ENCODE measurements around the gene VN1R5.
"Not testable (repeated sequence)": the region's sequence is repeated elsewhere in the genome, so short reads cannot be mapped to it uniquely, and the experiment has no call there.

Gene VN1R5

GRCh38 chr1:247274605-247275256 is 18.9 kb downstream of the VN1R5 start:
- Histone ChIP-seq H3K4me3 (ENCODE audit: low read length) (no peak overlapping the region), H3K9me3 (ENCODE audit: control insufficient read depth, low read depth, low read length) (peaks cover 9% of the 10 kb centered on the region), H3K36me3 (ENCODE audit: control insufficient read depth, low read depth, low read length) (no peaks in the 10 kb centered on the region), H3K27ac (ENCODE audit: low read length) (no peak overlapping the region), H3K27me3 (ENCODE audit: control insufficient read depth, insufficient read depth, low read length) (no peaks in the 10 kb centered on the region), H3K4me1 (ENCODE audit: control insufficient read depth, low read depth, low read length) (no peaks in the 10 kb centered on the region), H3K9ac (ENCODE audit: low read length) (no peak overlapping the region)

- H3K9ac ChIP-seq (ENCODE audit: low read length) = no peak overlapping the region
- no peak overlapping the region for H3K27ac ChIP-seq (ENCODE audit: low read length)
- H3K4me1 ChIP-seq (ENCODE audit: control insufficient read depth, low read depth, low read length) = peaks cover 6% of the 10 kb centered on the region
- H3K36me3 ChIP-seq (ENCODE audit: control insufficient read depth, low read depth, low read length) = no peaks in the 10 kb centered on the region
- no peaks in the 10 kb centered on the region for H3K9me3 ChIP-seq (ENCODE audit: control insufficient read depth, low read depth, low read length)
- no peak overlapping the region for H3K4me3 ChIP-seq (ENCODE audit: low read length)
- H3K27me3 ChIP-seq (ENCODE audit: control insufficient read depth, insufficient read depth, low read length) = no peaks in the 10 kb centered on the region
Observed at GRCh38 chr1:247277191-247277590, 21.3 kb downstream of the VN1R5 start.

- H3K4me3 ChIP-seq (ENCODE audit: low read length) = no peak overlapping the region
- no peak overlapping the region for H3K27ac ChIP-seq (ENCODE audit: low read length)
- H3K9ac ChIP-seq (ENCODE audit: low read length) = no peak overlapping the region
- no peaks in the 10 kb centered on the region for H3K9me3 ChIP-seq (ENCODE audit: control insufficient read depth, low read depth, low read length)
- no peaks in the 10 kb centered on the region for H3K27me3 ChIP-seq (ENCODE audit: control insufficient read depth, insufficient read depth, low read length)
- no peaks in the 10 kb centered on the region for H3K36me3 ChIP-seq (ENCODE audit: control insufficient read depth, low read depth, low read length)
- peaks cover 6% of the 10 kb centered on the region for H3K4me1 ChIP-seq (ENCODE audit: control insufficient read depth, low read depth, low read length)
Observed at GRCh38 chr1:247281001-247281574, 25.2 kb downstream of the VN1R5 start.

- no peak overlapping the region for H3K27ac ChIP-seq (ENCODE audit: low read length)
- H3K27me3 ChIP-seq (ENCODE audit: control insufficient read depth, insufficient read depth, low read length) = no peaks in the 10 kb centered on the region
- no peak overlapping the region for H3K4me3 ChIP-seq (ENCODE audit: low read length)
- peaks cover 10% of the 10 kb centered on the region for H3K4me1 ChIP-seq (ENCODE audit: control insufficient read depth, low read depth, low read length)
- H3K36me3 ChIP-seq (ENCODE audit: control insufficient read depth, low read depth, low read length) = no peaks in the 10 kb centered on the region
- H3K9ac ChIP-seq (ENCODE audit: low read length) = no peak overlapping the region
- H3K9me3 ChIP-seq (ENCODE audit: control insufficient read depth, low read depth, low read length) = no peaks in the 10 kb centered on the region
Observed at GRCh38 chr1:247286134-247286670, 30.3 kb downstream of the VN1R5 start.

- no peaks in the 10 kb centered on the region for H3K27me3 ChIP-seq (ENCODE audit: control insufficient read depth, insufficient read depth, low read length)
- no peaks in the 10 kb centered on the region for H3K9me3 ChIP-seq (ENCODE audit: control insufficient read depth, low read depth, low read length)
- H3K27ac ChIP-seq (ENCODE audit: low read length) = no peak overlapping the region
- peaks cover 13% of the 10 kb centered on the region for H3K4me1 ChIP-seq (ENCODE audit: control insufficient read depth, low read depth, low read length)
- no peaks in the 10 kb centered on the region for H3K36me3 ChIP-seq (ENCODE audit: control insufficient read depth, low read depth, low read length)
- no peak overlapping the region for H3K4me3 ChIP-seq (ENCODE audit: low read length)
- H3K9ac ChIP-seq (ENCODE audit: low read length) = no peak overlapping the region
Observed at GRCh38 chr1:247287460-247287859, 31.6 kb downstream of the VN1R5 start.

GRCh38 chr1:247288341-247288740 is 32.5 kb downstream of the VN1R5 start:
- H3K9me3 ChIP-seq (ENCODE audit: control insufficient read depth, low read depth, low read length) = no peaks in the 10 kb centered on the region
- no peaks in the 10 kb centered on the region for H3K27me3 ChIP-seq (ENCODE audit: control insufficient read depth, insufficient read depth, low read length)
- peaks cover 22% of the 10 kb centered on the region for H3K4me1 ChIP-seq (ENCODE audit: control insufficient read depth, low read depth, low read length)
- no peak overlapping the region for H3K27ac ChIP-seq (ENCODE audit: low read length)
- no peaks in the 10 kb centered on the region for H3K36me3 ChIP-seq (ENCODE audit: control insufficient read depth, low read depth, low read length)
- H3K9ac ChIP-seq (ENCODE audit: low read length) = no peak overlapping the region
- no peak overlapping the region for H3K4me3 ChIP-seq (ENCODE audit: low read length)

- not testable (repeated sequence) for H3K9me3 ChIP-seq (ENCODE audit: control insufficient read depth, low read depth, low read length); H3K27me3 ChIP-seq (ENCODE audit: control insufficient read depth, insufficient read depth, low read length); H3K27ac ChIP-seq (ENCODE audit: low read length); H3K9ac ChIP-seq (ENCODE audit: low read length); H3K36me3 ChIP-seq (ENCODE audit: control insufficient read depth, low read depth, low read length); H3K4me3 ChIP-seq (ENCODE audit: low read length)
- H3K4me1 ChIP-seq (ENCODE audit: control insufficient read depth, low read depth, low read length) = peaks cover 30% of the 10 kb centered on the region
Observed at GRCh38 chr1:247289274-247289892, 33.5 kb downstream of the VN1R5 start.

- Histone ChIP-seq H3K4me1 (ENCODE audit: control insufficient read depth, low read depth, low read length) (peaks cover 41% of the 10 kb centered on the region), H3K27ac (ENCODE audit: low read length) (no peak overlapping the region), H3K36me3 (ENCODE audit: control insufficient read depth, low read depth, low read length) (no peaks in the 10 kb centered on the region), H3K4me3 (ENCODE audit: low read length) (no peak overlapping the region), H3K9ac (ENCODE audit: low read length) (no peak overlapping the region), H3K27me3 (ENCODE audit: control insufficient read depth, insufficient read depth, low read length) (no peaks in the 10 kb centered on the region), H3K9me3 (ENCODE audit: control insufficient read depth, low read depth, low read length) (no peaks in the 10 kb centered on the region)
Observed at GRCh38 chr1:247290576-247290975, 34.7 kb downstream of the VN1R5 start.

- Histone ChIP-seq H3K27me3 (ENCODE audit: control insufficient read depth, insufficient read depth, low read length) (no peaks in the 10 kb centered on the region), H3K4me1 (ENCODE audit: control insufficient read depth, low read depth, low read length) (peaks cover 47% of the 10 kb centered on the region), H3K4me3 (ENCODE audit: low read length) (no peak overlapping the region), H3K9ac (ENCODE audit: low read length) (no peak overlapping the region), H3K27ac (ENCODE audit: low read length) (no peak overlapping the region), H3K36me3 (ENCODE audit: control insufficient read depth, low read depth, low read length) (no peaks in the 10 kb centered on the region), H3K9me3 (ENCODE audit: control insufficient read depth, low read depth, low read length) (no peaks in the 10 kb centered on the region)
Observed at GRCh38 chr1:247291161-247291560, 35.3 kb downstream of the VN1R5 start.

GRCh38 chr1:247291833-247292561 is 36.1 kb downstream of the VN1R5 start:
- H3K9me3 ChIP-seq (ENCODE audit: control insufficient read depth, low read depth, low read length) = no peaks in the 10 kb centered on the region
- H3K27ac ChIP-seq (ENCODE audit: low read length) = no peak overlapping the region
- H3K27me3 ChIP-seq (ENCODE audit: control insufficient read depth, insufficient read depth, low read length) = no peaks in the 10 kb centered on the region
- no peak overlapping the region for H3K9ac ChIP-seq (ENCODE audit: low read length)
- H3K4me3 ChIP-seq (ENCODE audit: low read length) = no peak overlapping the region
- H3K36me3 ChIP-seq (ENCODE audit: control insufficient read depth, low read depth, low read length) = no peaks in the 10 kb centered on the region
- peaks cover 53% of the 10 kb centered on the region for H3K4me1 ChIP-seq (ENCODE audit: control insufficient read depth, low read depth, low read length)

GRCh38 chr1:247293047-247293446 is 37.2 kb downstream of the VN1R5 start:
- Histone ChIP-seq H3K4me3 (ENCODE audit: low read length) (no peak overlapping the region), H3K9me3 (ENCODE audit: control insufficient read depth, low read depth, low read length) (no peaks in the 10 kb centered on the region), H3K9ac (ENCODE audit: low read length) (no peak overlapping the region), H3K36me3 (ENCODE audit: control insufficient read depth, low read depth, low read length) (no peaks in the 10 kb centered on the region), H3K27me3 (ENCODE audit: control insufficient read depth, insufficient read depth, low read length) (no peaks in the 10 kb centered on the region), H3K27ac (ENCODE audit: low read length) (no peak overlapping the region), H3K4me1 (ENCODE audit: control insufficient read depth, low read depth, low read length) (peaks cover 60% of the 10 kb centered on the region)
